Right lobe of liver (tissue), 6 donors: Measurements from ENCODE around the gene ITGAE. TPM values are rescaled to one million over a fixed set of nuclear protein-coding genes. Genes with fewer than 3 reads are reported as not detected.
A peak's percentile ranks its signal among the peaks of the same experiment; 100 is the strongest.

ENCODE experiments used
- ATAC-seq, 4 donors: fragments of 200-7000 bp; cut with Tn5 transposase; one replicate each; pipeline ENCODE4 v1.9.1; 2020; ENCODE audit warnings: mild to moderate bottlenecking in 4 of 4, moderate library complexity in 4 of 4
- DNase-seq, 3 donors: peaks; one replicate each; pipeline ENCODE4 v3.0.0-alpha.2; 2020
- H3K27ac ChIP-seq, 3 donors: fragments of 200-600 bp; one replicate each; pipeline ENCODE4 v1.8.0; 2022
- H3K27me3 ChIP-seq, 2 donors: fragments of 200-600 bp; one replicate each; pipeline ENCODE4 v1.8.0; 2022
- H3K36me3 ChIP-seq, 4 donors: fragments of 200-600 bp; sonication (generic) in 1 of 4; one replicate each; pipeline versions ENCODE4 v1.5.1 to v1.8.0; 2017 to 2022; ENCODE audit warnings: control low read depth in 1 of 4
- H3K4me1 ChIP-seq, 4 donors: fragments of 200-600 bp; sonication (generic) in 1 of 4; one replicate each; pipeline versions ENCODE4 v1.5.1 to v1.8.0; 2017 to 2022; ENCODE audit warnings: control low read depth in 1 of 4
- H3K4me3 ChIP-seq, 3 donors: fragments of 200-600 bp; one replicate each; pipeline ENCODE4 v1.8.0; 2022
- H3K9me3 ChIP-seq, 4 donors: fragments of 200-600 bp; sonication (generic) in 1 of 4; one replicate each; pipeline versions ENCODE4 v1.5.1 to v1.8.0; 2017 to 2022; ENCODE audit warnings: control low read depth in 1 of 4
- POLR2A ChIP-seq: fragments of 450-650 bp; IDR thresholded peaks from one replicate; pipeline ENCODE4 v1.6.1; 2017; ENCODE audit warnings: antibody characterized with exemption, mild to moderate bottlenecking
- WGBS: methylation state at CpG from one replicate; pipeline ENCODE4 v1.1.6; 2018; ENCODE audit warnings: low coverage, low lambda C conversion rate; ENCODE audit not compliant: insufficient coverage; ENCODE audit errors: missing lambda C conversion rate; 5-methylcytosine and 5-hydroxymethylcytosine counted together
- intact Hi-C, 2 donors: fragments of 100-400 bp; cut with DNase I; formaldehyde crosslinking; loops; one replicate each; pipeline versions ENCODE4 v1.11.2 to v1.14.1; 2022
- total RNA-seq, 6 experiments: library from RNA; depleted of rRNA in 2 of 6; stranded (reverse); fragments of >200 nt in 2 of 6; fragmentation: NEBNext Ultra II Directional in 3 of 6; extraction: Animal tissue kit (Norgen Biotek cat#: 25700) in 3 of 6; gene quantifications; one replicate each; pipeline versions ENCODE4 v1.1.0 to v1.2.4, GENCODE V29; 2016 to 2023
- TF ChIP-seq, protein P1 (sequence below), 4 donors: fragments of 200-600 bp in 3 of 4; fragments of 450-650 bp in 1 of 4; IDR thresholded peaks; one replicate each; pipeline versions ENCODE4 v1.5.1 to v1.8.0; 2016 to 2022; ENCODE audit warnings: antibody characterized with exemption in 4 of 4, mild to moderate bottlenecking in 2 of 4
- donor health status: DM: no; HTN: yes; CAD: no.
- donor health status: DM: no; HTN: no; CAD: no.
- donor health status: DM: no; HTN: no; CAD: no.
- donor health status: DM: no; HTN: yes; CAD: no.
- donor health status: DM: no; HTN: yes; CAD: no.

ITGAE gene
- total RNA-seq, 6 experiments from 2014 or later = 5.4 to 7.7 (median 5.8) TPM

DNA sequence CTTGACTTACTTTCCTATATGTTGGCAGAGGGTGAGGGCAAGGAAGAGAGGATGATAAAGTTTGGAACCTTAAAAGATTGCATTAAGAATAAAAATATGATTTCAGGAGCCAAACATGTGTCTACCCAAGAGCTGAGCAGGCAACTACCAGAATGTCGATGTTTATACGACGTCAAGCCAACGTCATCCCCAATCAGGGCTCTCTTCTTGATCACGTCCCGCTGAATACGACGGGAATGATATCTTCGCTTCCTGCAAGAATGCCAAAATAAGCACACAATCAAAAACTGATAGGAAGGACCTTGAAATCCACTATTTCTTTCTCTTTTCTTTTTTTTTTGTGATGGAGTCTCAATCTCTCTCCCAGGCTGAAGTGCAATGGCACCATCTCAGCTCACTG is 20.1 kb upstream of the ITGAE start:
- 83% methylated on average over 7 of the region's 9 CpGs for WGBS
- no peak overlapping the region for H3K4me3 ChIP-seq
- DNase-seq = no peak
- H3K36me3 ChIP-seq = peaks cover 0 to 77% (median 22%) of the 10 kb centered on the region in 4 donors
- no peaks in the 10 kb centered on the region for H3K9me3 ChIP-seq
- intact Hi-C loops = no loop called here
- H3K4me1 ChIP-seq = no peaks in the 10 kb centered on the region
- no peak overlapping the region for H3K27ac ChIP-seq
- H3K27me3 ChIP-seq = no peaks in the 10 kb centered on the region
- peak in 1 of 4 donors; percentile 48 for ATAC-seq
- TF ChIP-seq, protein P1, sequence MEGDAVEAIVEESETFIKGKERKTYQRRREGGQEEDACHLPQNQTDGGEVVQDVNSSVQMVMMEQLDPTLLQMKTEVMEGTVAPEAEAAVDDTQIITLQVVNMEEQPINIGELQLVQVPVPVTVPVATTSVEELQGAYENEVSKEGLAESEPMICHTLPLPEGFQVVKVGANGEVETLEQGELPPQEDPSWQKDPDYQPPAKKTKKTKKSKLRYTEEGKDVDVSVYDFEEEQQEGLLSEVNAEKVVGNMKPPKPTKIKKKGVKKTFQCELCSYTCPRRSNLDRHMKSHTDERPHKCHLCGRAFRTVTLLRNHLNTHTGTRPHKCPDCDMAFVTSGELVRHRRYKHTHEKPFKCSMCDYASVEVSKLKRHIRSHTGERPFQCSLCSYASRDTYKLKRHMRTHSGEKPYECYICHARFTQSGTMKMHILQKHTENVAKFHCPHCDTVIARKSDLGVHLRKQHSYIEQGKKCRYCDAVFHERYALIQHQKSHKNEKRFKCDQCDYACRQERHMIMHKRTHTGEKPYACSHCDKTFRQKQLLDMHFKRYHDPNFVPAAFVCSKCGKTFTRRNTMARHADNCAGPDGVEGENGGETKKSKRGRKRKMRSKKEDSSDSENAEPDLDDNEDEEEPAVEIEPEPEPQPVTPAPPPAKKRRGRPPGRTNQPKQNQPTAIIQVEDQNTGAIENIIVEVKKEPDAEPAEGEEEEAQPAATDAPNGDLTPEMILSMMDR (IDR thresholded peaks at IDR 0.05) = no peak
- no peak for TF ChIP-seq POLR2A

DNA sequence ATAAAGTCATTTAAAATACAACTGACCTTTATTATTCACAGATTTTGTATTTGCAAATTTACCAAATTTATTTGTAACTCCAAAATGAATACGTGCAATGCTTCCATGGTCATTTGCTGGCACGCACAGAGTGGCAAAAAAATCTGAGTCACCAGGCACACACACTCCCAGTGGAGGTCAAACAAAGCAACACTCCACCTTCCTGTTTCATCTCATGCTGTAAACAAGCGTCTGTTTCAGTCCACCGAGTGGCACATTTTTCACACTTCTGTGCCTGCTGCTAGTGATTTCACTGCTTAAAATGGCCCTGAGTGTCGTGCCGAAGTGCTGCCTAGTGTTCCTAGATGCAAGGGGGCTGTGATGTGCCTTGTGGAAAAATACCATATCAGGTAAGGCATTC is 17.8 kb upstream of the ITGAE start:
- DNase-seq (no peak), ATAC-seq (peak in 3 of 4 donors; percentile 47 to 79 (median 70))
- no peak overlapping the region for H3K4me3 ChIP-seq
- no peak for TF ChIP-seq POLR2A
- TF ChIP-seq, protein P1 (IDR thresholded peaks at IDR 0.05) = no peak
- H3K4me1 ChIP-seq = no peaks in the 10 kb centered on the region
- no peaks in the 10 kb centered on the region for H3K27me3 ChIP-seq
- H3K9me3 ChIP-seq = no peaks in the 10 kb centered on the region
- H3K36me3 ChIP-seq = peaks cover 0 to 80% (median 19%) of the 10 kb centered on the region in 4 donors
- no peak overlapping the region for H3K27ac ChIP-seq
- 56% methylated on average over 6 of the region's 6 CpGs for WGBS
- intact Hi-C loops = no loop called here

DNA sequence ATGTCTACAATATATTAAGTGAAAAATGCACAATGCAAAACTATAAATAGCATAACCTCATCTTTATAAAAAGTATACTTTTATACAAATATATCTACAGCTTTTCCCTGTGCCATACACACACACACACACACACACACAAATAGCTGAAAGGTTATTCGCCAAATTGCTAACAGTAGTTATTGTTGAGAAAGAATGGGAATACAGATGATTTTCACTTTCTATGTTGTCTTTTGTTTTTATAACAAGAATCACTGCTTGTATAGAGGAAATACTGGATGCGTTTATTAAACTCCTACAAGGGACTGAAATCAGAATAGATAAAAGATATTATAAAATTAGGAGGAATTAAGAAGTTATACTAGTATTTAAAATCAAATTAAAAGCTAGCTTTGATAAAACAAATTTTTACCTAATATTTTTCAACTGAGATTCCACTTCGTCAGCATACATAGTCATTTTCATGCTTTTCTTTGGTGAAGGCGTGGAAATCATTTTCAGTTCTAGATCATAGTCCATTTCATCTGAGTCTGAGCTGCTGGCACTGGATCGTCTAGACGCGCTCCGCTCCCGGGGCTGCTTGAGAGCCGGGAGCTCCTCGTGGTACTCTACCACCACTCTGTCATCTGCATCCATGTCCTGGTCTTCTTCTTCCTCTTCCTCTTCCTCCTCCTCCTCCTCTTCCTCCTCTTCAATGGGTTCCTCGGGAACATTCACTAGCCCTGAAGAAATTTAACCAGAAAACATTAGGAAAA is 17.0 kb upstream of the ITGAE start:
- H3K4me1 ChIP-seq = no peaks in the 10 kb centered on the region
- ATAC-seq = no peak
- H3K36me3 ChIP-seq = peaks cover 0 to 80% (median 21%) of the 10 kb centered on the region in 4 donors
- WGBS = 88% methylated on average over 12 of the region's 12 CpGs
- no peak for DNase-seq
- no peaks in the 10 kb centered on the region for H3K27me3 ChIP-seq
- H3K4me3 ChIP-seq = no peak overlapping the region
- TF ChIP-seq POLR2A = no peak
- TF ChIP-seq, protein P1 (IDR thresholded peaks at IDR 0.05) = no peak
- intact Hi-C loops = no loop called here
- no peaks in the 10 kb centered on the region for H3K9me3 ChIP-seq
- H3K27ac ChIP-seq = no peak overlapping the region

DNA sequence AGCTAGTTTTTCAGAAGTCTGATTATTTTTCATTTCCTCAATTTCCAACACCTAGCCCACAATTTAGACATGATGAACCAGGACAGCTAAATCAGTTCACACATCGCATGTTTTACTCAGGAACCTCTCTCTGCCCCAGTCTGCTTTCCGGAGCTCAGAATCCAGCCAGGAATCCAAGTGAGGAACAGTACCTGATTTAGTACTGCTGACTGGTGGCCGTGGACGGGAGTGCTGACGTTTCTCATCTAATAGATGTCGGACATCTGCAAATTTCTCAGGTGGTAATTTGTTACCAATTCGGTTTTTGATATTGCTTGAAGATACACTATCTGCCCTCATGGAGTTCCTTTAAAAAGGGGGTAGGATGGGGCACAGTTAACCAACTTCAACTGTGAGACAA is 14.9 kb upstream of the ITGAE start:
- Histone ChIP-seq H3K27ac (no peak overlapping the region), H3K4me3 (no peak overlapping the region), H3K27me3 (no peaks in the 10 kb centered on the region), H3K36me3 (peaks cover 0 to 86% (median 19%) of the 10 kb centered on the region in 4 donors), H3K4me1 (no peaks in the 10 kb centered on the region), H3K9me3 (no peaks in the 10 kb centered on the region)
- 90% methylated on average over 6 of the region's 7 CpGs for WGBS
- ATAC-seq (no peak), DNase-seq (no peak)
- intact Hi-C loops = no loop called here
- TF ChIP-seq, protein P1 (IDR thresholded peaks at IDR 0.05) = no peak
- TF ChIP-seq POLR2A = no peak
